Caco-2 (cell line): Measurements from ENCODE around the gene ARNT2. TPM values are rescaled to one million over a fixed set of nuclear protein-coding genes. Genes with fewer than 3 reads are reported as not detected.
"Not testable (repeated sequence)": the region's sequence is repeated elsewhere in the genome, so short reads cannot be mapped to it uniquely, and the experiment has no call there.

Experiments
- BruUV-seq: library from RNA; stranded (reverse); fragments of 400-500 nt; replicated peaks from 2 replicates; lab custom pipeline; 2021; lab: Mats Ljungman, UMichigan
- CTCF ChIA-PET: fragments of 300-600 bp; sonication (Branson Sonifier 250); formaldehyde crosslinking; loops from one replicate; lab custom pipeline; 2022; ENCODE audit warnings: antibody characterized with exemption; lab: Charles Lee
- POLR2A ChIA-PET: fragments of 300-600 bp; sonication (Branson Sonifier 250); formaldehyde crosslinking; loops from one replicate; lab custom pipeline; 2022; ENCODE audit warnings: antibody characterized with exemption; lab: Charles Lee
- DNase-seq, 2 experiments: peaks; one replicate each; pipeline versions ENCODE4 v3.0.0 to v3.0.0-alpha.2; 2020 to 2022
- H3K27me3 ChIP-seq: replicated peaks from 2 replicates; pipeline ENCODE4 v1.6.0; 2011; ENCODE audit warnings: low read length; ENCODE audit not compliant: control insufficient read depth, insufficient read depth
- H3K36me3 ChIP-seq: 2 replicates; pipeline ENCODE4 v1.5.1; 2011; ENCODE audit warnings: low read length; ENCODE audit not compliant: control insufficient read depth, insufficient read depth
- H3K4me1 ChIP-seq: fragments of 250-450 bp; sonication (Bioruptor Pico); 2 replicates; pipeline ENCODE4 v1.5.1; 2020; ENCODE audit warnings: mild to moderate bottlenecking
- H3K4me3 ChIP-seq: 2 replicates; pipeline ENCODE4 v1.5.1; 2011; ENCODE audit warnings: low read depth, mild to moderate bottlenecking, control low read depth, low read length
- H3K9me3 ChIP-seq: fragments of 250-450 bp; sonication (Bioruptor Pico); 2 replicates; pipeline ENCODE4 v1.5.1; 2020; ENCODE audit warnings: mild to moderate bottlenecking, moderate library complexity
- H3K27ac Mint-ChIP-seq: one replicate; pipeline ENCODE4 v1.8.0; 2022; ENCODE audit warnings: mixed read lengths; ENCODE audit not compliant: unreplicated experiment
- H3K27me3 Mint-ChIP-seq: one replicate; pipeline ENCODE4 v1.8.0; 2022; ENCODE audit warnings: mixed read lengths; ENCODE audit not compliant: insufficient read depth, unreplicated experiment
- H3K36me3 Mint-ChIP-seq: one replicate; pipeline ENCODE4 v1.8.0; 2022; ENCODE audit warnings: mild to moderate bottlenecking, mixed read lengths; ENCODE audit not compliant: insufficient read depth, unreplicated experiment
- H3K4me1 Mint-ChIP-seq: one replicate; pipeline ENCODE4 v1.8.0; 2022; ENCODE audit warnings: low read depth, mixed read lengths; ENCODE audit not compliant: unreplicated experiment
- H3K4me3 Mint-ChIP-seq: one replicate; pipeline ENCODE4 v1.8.0; 2022; ENCODE audit warnings: mild to moderate bottlenecking, moderate library complexity, mixed read lengths; ENCODE audit not compliant: unreplicated experiment
- H3K9me3 Mint-ChIP-seq: one replicate; pipeline ENCODE4 v1.8.0; 2022; ENCODE audit warnings: mixed read lengths; ENCODE audit not compliant: unreplicated experiment
- CTCF ChIP-seq, 2 experiments: fragments of 200-600 bp in 1 of 2; IDR thresholded peaks; 1 replicate in 1 of 2; 2 replicates in 1 of 2; pipeline versions ENCODE4 v1.5.1 to v1.8.0; 2011 to 2022; ENCODE audit warnings: antibody characterized with exemption in 1 of 2, control low read depth in 1 of 2, inconsistent platforms in 1 of 2, low read depth in 1 of 2, low read length in 1 of 2, mild to moderate bottlenecking in 1 of 2, moderate library complexity in 1 of 2; ENCODE audit not compliant: insufficient read depth in 1 of 2, severe bottlenecking in 1 of 2, unreplicated experiment in 1 of 2
- intact Hi-C: fragments of 100-400 bp; cut with micrococcal nuclease; formaldehyde crosslinking; loops from one replicate; pipeline ENCODE4 v1.10.0; 2022; ENCODE audit not compliant: unreplicated experiment
- microRNA-seq: library from miRNA; unstranded; fragments of <30 nt; microRNA quantifications from one replicate; pipeline ENCODE4 v1.2.0, GENCODE V29; 2022
- total RNA-seq: library from RNA; stranded (reverse); gene quantifications from 2 replicates; pipeline ENCODE4 v1.2.3, GENCODE V29; 2022

Gene ARNT2
- total RNA-seq, 1 experiment from 2014 or later: 0.23 TPM

GRCh38 chr15:80645494-80646065 lies 241.4 kb downstream of the ARNT2 start:
- no TSS peak for BruUV-seq
- no peak overlapping the region for H3K4me3 ChIP-seq
- Mint-ChIP-seq H3K4me1 (no peaks in the 10 kb centered on the region), H3K27ac (no peak overlapping the region), H3K4me3 (no peak overlapping the region), H3K9me3 (peaks cover 10% of the 10 kb centered on the region), H3K36me3 (no peaks in the 10 kb centered on the region), H3K27me3 (no peaks in the 10 kb centered on the region)
- ChIA-PET CTCF (no interaction called here), POLR2A (no interaction called here)
- no peaks in the 10 kb centered on the region for H3K4me1 ChIP-seq
- H3K9me3 ChIP-seq: no peaks in the 10 kb centered on the region
- no peaks in the 10 kb centered on the region for H3K27me3 ChIP-seq
- no peaks in the 10 kb centered on the region for H3K36me3 ChIP-seq
- DNase-seq: no peak
- intact Hi-C loops: no loop called here
- no peak for TF ChIP-seq CTCF (IDR thresholded peaks at IDR 0.05; ENCODE audit: insufficient read depth in 1 of 2, low read depth in 1 of 2, low read length in 1 of 2, severe bottlenecking in 1 of 2, unreplicated experiment in 1 of 2)

GRCh38 chr15:80647424-80647823 lies 243.2 kb downstream of the ARNT2 start:
- BruUV-seq, intact Hi-C loops, H3K9me3 ChIP-seq, H3K4me1 Mint-ChIP-seq, H3K4me3 ChIP-seq, H3K27ac Mint-ChIP-seq, H3K9me3 Mint-ChIP-seq, CTCF ChIA-PET, H3K4me1 ChIP-seq, H3K27me3 Mint-ChIP-seq, H3K27me3 ChIP-seq, POLR2A ChIA-PET, H3K36me3 Mint-ChIP-seq, H3K4me3 Mint-ChIP-seq, DNase-seq, H3K36me3 ChIP-seq: not testable (repeated sequence)

Small RNA genes lying within 50 kb of the gene (microRNA-seq; reads per million reads assigned to microRNA genes)
- gene MIR5572: not detected

Other genes starting within 250 kb of the ARNT2 start
- gene CTXND1, start 152.2 kb upstream of the ARNT2 start, total RNA-seq: 0.05 and 0.14 TPM in 2 replicates